Ecto neural progenitor cell (in vitro differentiated cells): ENCODE results near the gene PSMB11.
A peak's percentile ranks its signal among the peaks of the same experiment; 100 is the strongest.
"Not testable (repeated sequence)": the region's sequence is repeated elsewhere in the genome, so short reads cannot be mapped to it uniquely, and the experiment has no call there.

ENCODE experiments used
- DNase-seq: peaks from one replicate; pipeline ENCODE4 v3.0.0-alpha.2; 2018; ENCODE audit warnings: low spot score

Gene PSMB11

GRCh38 chr14:23042162-23042965, at the start of gene PSMB11:
PSMB11 (plus strand) TSS chr14:23042212; CDS start chr14:23042226, 14 bp downstream.
- DNase-seq: no peak

DNA sequence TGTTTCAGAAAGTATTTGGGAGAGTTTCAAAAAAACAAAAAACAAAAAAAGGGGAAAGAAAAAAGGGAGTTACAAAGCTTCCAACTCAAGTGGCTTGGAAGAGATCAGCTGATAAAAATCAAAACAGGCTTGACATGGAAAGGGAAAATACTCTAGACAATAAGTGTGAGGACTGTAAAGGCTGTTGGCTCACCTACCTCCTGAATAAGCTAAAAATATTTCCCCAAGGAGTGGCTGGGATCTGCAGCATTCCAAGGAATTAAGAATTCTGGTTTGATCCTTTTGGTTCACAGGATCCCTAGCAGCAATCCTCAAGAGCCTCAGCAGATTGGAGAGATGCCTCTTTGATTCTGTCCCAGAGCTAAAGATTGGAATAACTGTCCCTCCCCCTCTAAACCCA, 48.5 kb upstream of the PSMB11 start:
- no peak for DNase-seq

GRCh38 chr14:22994762-22995275, 47.2 kb upstream of the PSMB11 start:
- no peak for DNase-seq

DNA sequence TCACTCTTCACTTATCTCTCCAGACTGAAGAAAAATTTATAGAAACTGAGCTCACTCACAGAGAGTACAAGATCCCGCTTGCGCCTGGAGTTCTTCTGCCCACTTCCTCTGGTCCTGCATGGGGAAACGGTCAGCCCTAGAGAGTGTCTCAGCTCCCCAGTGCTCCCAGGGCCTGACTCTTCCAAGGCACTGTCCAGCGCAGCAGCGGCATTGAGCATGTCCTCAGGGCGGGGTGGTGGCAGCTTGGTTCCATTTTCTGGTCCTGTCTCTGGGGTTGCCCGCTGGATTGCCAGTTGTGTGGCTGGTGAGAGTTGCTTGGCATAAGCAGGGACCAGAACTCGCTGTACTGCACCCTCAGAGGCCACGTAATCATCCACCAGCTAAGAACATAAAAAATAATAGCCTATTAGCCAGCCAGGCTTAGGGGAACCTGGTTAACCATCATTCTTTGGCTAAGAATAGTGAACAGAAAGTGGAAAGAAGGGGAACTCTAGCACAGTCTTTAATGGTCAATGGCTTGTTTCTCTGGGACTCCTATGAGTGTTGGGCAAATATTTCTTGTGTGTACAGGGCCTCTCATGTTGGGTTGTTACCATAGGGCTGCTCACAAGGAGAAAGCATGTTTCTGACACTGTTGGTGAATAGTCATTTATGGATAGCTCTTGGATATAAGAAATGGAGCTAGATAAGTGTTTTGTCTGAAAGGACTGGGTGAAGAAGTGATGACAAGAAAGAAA, 46.0 kb upstream of the PSMB11 start:
- DNase-seq: no peak

GRCh38 chr14:22996768-22997654, 45.0 kb upstream of the PSMB11 start:
- DNase-seq: no peak

- DNase-seq: no peak
These were observed 44.2 kb upstream of the PSMB11 start for GRCh38 chr14:22997676-22998323.

GRCh38 chr14:22998329-22999012, 43.5 kb upstream of the PSMB11 start:
- no peak for DNase-seq

DNA sequence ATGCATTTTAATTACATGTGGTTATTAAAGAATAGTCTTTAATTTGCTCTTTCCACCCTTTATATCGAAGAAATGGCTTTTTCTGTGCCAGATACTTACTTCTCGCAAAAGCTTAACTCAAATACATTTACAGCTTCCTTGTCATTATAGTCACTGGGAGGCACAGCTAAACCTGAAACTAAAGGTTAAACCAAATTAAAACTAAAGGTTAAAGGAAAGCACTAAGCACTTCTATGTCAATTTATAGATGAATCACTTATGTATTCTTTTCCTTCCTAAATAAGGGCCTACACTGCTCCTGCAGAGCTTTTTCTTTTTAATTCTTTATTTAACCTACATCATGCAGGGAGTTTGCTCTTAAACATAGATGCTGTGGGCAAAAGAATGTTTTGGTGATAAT, 41.2 kb upstream of the PSMB11 start:
- DNase-seq: no peak

- DNase-seq: no peak
These were observed 39.4 kb upstream of the PSMB11 start for GRCh38 chr14:23002592-23002991.

DNA sequence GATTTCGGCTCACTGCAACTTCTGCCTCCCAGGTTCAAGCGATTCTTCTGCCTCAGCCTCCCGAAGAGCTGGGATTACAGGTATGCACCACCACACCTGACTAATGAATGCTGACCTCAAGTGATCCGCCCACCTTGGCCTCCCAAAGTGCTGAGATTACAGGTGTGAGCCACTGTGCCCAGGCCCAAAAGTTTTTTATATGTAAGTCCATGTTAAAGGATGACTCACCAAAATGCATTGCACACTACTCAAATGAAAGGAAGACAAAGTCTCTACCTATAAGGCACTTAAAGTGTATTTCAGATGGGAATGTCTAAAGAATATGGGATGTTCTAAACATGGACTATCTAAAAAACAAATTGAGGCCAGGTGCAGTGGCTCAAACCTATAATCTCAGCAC, 37.7 kb upstream of the PSMB11 start:
- DNase-seq: not testable (repeated sequence)

DNA sequence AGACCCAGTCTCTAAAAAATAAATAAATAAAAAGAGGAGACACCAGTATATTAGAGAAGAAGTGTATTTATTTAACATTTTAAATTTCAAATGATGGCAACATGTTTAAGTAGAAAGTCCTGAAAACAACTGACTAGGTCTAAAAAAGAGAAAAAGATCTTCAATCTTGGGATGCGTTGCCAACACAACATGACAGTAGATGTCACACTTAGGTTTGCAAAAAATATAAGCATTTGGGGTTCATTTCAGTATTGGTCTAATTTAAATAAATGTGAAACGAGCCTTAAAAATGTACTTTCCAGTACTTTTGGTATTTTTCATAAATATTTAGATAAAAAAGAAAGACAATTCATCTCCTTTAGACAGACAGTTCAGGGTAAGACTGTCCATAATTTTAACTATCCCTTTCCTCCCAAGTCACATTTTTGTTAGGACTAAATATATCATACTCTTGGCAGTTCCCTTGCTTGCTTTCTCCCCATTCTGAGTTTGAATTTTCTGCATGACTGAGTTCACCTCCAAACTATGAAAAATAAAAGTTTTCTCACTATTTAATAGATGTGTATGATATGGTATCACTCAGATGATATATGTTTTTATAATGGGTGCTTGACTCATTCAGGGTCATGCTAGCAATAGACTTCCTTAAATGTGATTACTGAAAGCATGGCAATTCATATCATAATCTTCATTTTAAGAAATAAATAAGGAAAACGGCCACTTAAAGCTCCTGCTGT, 36.4 kb upstream of the PSMB11 start:
- DNase-seq: no peak

DNA sequence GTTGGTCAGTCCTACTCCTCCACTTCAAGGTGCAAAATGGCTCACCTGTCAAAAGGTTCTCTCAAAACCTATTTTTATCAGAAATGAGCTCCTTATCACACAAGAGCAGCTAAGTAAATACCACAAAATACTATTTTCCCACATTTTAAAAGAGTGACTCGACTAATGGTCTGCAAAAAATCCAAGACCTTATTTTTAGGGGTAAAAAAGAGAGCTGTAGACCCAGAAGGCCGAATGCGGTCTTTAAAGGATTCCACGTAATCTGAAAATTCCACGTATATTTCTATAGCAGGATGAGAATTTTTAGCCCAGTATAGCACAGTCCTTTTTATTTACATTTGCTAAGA, 35.9 kb upstream of the PSMB11 start:
- no peak for DNase-seq

- peak; percentile 97 for DNase-seq
These were observed 35.2 kb upstream of the PSMB11 start for GRCh38 chr14:23006544-23007419.

GRCh38 chr14:23008831-23009230, 33.2 kb upstream of the PSMB11 start:
- no peak for DNase-seq

DNA sequence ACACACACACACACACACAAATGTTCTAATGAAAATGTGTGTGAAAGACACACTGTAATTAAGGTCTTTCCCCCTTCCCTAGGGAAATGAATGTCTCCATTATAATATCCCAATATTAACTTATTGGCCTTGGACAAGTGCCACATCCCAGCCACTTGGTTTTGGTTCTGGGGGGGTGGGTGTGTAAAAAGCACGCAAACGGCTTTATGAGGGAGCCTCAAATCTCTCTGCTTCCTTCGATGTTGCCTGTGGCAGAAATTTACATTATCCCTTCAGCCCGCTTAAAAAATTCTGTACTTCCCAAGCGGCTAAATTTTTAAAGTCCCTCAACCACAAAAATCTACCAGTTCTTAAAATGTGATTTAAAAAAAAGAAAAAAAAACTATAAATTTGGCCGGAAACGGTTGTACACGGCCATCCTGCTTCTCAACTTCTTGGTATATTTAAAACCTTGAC, 32.5 kb upstream of the PSMB11 start:
- DNase-seq: no peak

DNA sequence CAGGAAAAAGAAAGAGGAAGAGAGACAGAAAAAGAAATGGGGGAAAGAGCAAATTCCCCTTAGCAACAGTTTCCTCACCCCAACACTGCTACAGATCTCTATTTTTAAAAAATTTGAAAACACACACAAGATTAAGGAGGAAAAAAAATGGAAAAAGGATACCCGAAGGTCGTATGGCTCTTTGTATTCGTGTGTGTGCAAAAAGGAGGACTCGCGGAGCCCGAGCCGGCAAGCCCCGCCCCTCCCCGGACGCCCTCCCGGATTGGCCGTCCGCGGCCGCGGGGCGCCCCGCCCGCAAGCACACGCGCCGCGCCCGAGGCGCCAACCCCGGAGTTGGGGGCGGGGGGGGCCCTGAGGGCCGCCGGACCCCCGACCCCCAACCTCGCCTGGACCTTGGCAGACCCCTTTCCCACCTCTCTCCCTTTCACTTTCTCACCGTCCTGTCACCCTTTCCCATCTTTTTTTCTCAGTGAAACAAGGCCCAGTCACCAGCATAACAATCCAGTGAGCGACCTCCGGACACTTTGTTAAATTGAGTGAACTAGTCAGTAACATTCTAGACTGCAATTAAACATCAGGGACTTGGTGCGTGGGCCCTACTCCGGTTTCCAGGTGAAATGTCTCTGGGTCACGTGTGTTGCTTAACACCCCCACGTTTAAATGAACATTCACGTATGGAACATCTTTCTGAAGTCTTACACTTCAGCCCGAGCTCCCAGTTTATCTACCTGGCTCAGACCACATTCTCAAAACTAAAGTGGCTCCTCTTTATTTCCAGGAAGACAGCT, 31.9 kb upstream of the PSMB11 start, which contains the start of gene C14orf93:
Gene C14orf93 (minus strand): TSS at position 205 of the 788 bp plus-strand sequence. CDS start 11,120 bp downstream, outside the sequence.
- DNase-seq: peak; percentile 80

GRCh38 chr14:23013054-23013748, 28.8 kb upstream of the PSMB11 start:
- DNase-seq: no peak

DNA sequence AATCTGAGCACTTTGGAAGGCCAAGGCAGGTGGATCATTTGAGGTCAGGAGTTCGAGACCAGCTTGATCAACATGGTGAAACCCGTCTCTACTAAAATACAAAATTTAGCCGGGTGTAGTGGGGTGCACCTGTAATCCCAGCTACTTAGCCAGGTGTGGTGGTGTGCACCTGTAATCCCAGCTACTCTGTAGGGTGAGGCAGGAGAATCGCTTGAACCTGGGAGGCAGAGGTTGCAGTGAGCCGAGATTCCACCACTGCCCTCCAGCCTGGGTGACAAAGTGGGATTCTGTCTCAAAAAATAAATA, 28.3 kb upstream of the PSMB11 start:
- DNase-seq: not testable (repeated sequence)
